HuH-7 (cell line): ENCODE results near the gene MARCKS.
"Not testable (repeated sequence)": the region's sequence is repeated elsewhere in the genome, so short reads cannot be mapped to it uniquely, and the experiment has no call there.

Experiments used
- DNase-seq: peaks from one replicate; pipeline ENCODE4 v3.0.0; 2011; ENCODE audit warnings: low spot score

Gene MARCKS

GRCh38 chr6:113884011-113884410 is 26.9 kb downstream of the MARCKS start:
- no peak for DNase-seq

GRCh38 chr6:113886512-113886911 is 29.4 kb downstream of the MARCKS start:
- DNase-seq: no peak

GRCh38 chr6:113888493-113888892 is 31.3 kb downstream of the MARCKS start:
- no peak for DNase-seq

- DNase-seq: no peak
Measured at GRCh38 chr6:113888956-113889630, 31.9 kb downstream of the MARCKS start.

GRCh38 chr6:113893451-113893850 is 36.3 kb downstream of the MARCKS start:
- DNase-seq: no peak

GRCh38 chr6:113893866-113894265 is 36.7 kb downstream of the MARCKS start:
- no peak for DNase-seq

- DNase-seq: no peak
Measured at GRCh38 chr6:113894712-113895674, 37.8 kb downstream of the MARCKS start.

- DNase-seq: no peak
Measured at GRCh38 chr6:113901482-113901881, 44.3 kb downstream of the MARCKS start.

GRCh38 chr6:113903666-113904330 is 46.7 kb downstream of the MARCKS start:
- DNase-seq: no peak

GRCh38 chr6:113907102-113907815 is 50.1 kb downstream of the MARCKS start:
- no peak for DNase-seq

GRCh38 chr6:113908801-113909200 is 51.7 kb downstream of the MARCKS start:
- DNase-seq: no peak

- DNase-seq: peak; percentile 24
Measured at GRCh38 chr6:113909224-113909856, 52.2 kb downstream of the MARCKS start.

GRCh38 chr6:113910285-113910684 is 53.1 kb downstream of the MARCKS start:
- not testable (repeated sequence) for DNase-seq
